Stimulated activated CD4-positive, alpha-beta T cell treated with anti-CD3 and anti-CD28 coated beads, Interleukin-1b, Interleukin-23, amount 100 ng/mL, for 4 hours (primary cell): ENCODE data around the gene SLC26A5.

Experiments
- DNase-seq, 2 donors: peaks; one replicate each; pipeline ENCODE4 v3.0.0-alpha.2; 2020; ENCODE audit warnings: low read depth in 2 of 2

The SLC26A5 gene

GRCh38 chr7:103347507-103348267 is 98.3 kb downstream of the SLC26A5 start, which contains the start of gene PSMC2:
PSMC2 (plus strand) TSS chr7:103347643; CDS start chr7:103347712, 69 bp downstream.
- peak; percentile 48 to 69 for DNase-seq

GRCh38 chr7:103346396-103346795 is 99.6 kb downstream of the SLC26A5 start:
- DNase-seq = no peak

GRCh38 chr7:103344453-103345149 is 101.4 kb downstream of the SLC26A5 start, which contains the start of gene DNAJC2:
DNAJC2 (minus strand) TSS chr7:103344767; CDS start chr7:103344622, 145 bp downstream.
- peak; percentile 72 to 75 for DNase-seq

GRCh38 chr7:103343758-103344452 is 102.1 kb downstream of the SLC26A5 start:
- DNase-seq = peak; percentile 22 to 28

GRCh38 chr7:103343332-103343731 is 102.7 kb downstream of the SLC26A5 start:
- DNase-seq = no peak

GRCh38 chr7:103341466-103341865 is 104.5 kb downstream of the SLC26A5 start:
- DNase-seq = no peak

GRCh38 chr7:103338864-103339263 is 107.1 kb downstream of the SLC26A5 start:
- no peak for DNase-seq

GRCh38 chr7:103336761-103337160 is 109.2 kb downstream of the SLC26A5 start:
- no peak for DNase-seq

- DNase-seq = no peak
Measured at GRCh38 chr7:103325744-103326143, 120.3 kb downstream of the SLC26A5 start.
